ENCODE measurements around the gene RPS3A.
A peak's percentile ranks its signal among the peaks of the same experiment; 100 is the strongest.
"Not testable (repeated sequence)": the region's sequence is repeated elsewhere in the genome, so short reads cannot be mapped to it uniquely, and the experiment has no call there.

Gene RPS3A

GRCh38 chr4:151099229-151099975 is at the start of gene RPS3A:
RPS3A (plus strand) TSS chr4:151099628; CDS start chr4:151099653, 25 bp downstream.
- peak; percentile 93 for DNase-seq

GRCh38 chr4:151052785-151053184 is 46.6 kb upstream of the RPS3A start:
- no peak for DNase-seq

GRCh38 chr4:151055539-151055938 is 43.9 kb upstream of the RPS3A start:
- DNase-seq = no peak

- not testable (repeated sequence) for DNase-seq
Measured at GRCh38 chr4:151063143-151063542, 36.3 kb upstream of the RPS3A start.

GRCh38 chr4:151067316-151067970 is 32.0 kb upstream of the RPS3A start:
- DNase-seq = no peak

GRCh38 chr4:151074416-151074916 is 25.0 kb upstream of the RPS3A start:
- DNase-seq = no peak

GRCh38 chr4:151077978-151078377 is 21.4 kb upstream of the RPS3A start:
- not testable (repeated sequence) for DNase-seq

GRCh38 chr4:151087467-151087866 is 12.0 kb upstream of the RPS3A start:
- DNase-seq = no peak

- no peak for DNase-seq
Measured at GRCh38 chr4:151091047-151091446, 8.4 kb upstream of the RPS3A start.

- no peak for DNase-seq
Measured at GRCh38 chr4:151092488-151092887, 6.9 kb upstream of the RPS3A start.

- no peak for DNase-seq
Measured at GRCh38 chr4:151093203-151093602, 6.2 kb upstream of the RPS3A start.

- no peak for DNase-seq
Measured at GRCh38 chr4:151094290-151094751, 5.1 kb upstream of the RPS3A start.

GRCh38 chr4:151095142-151095541 is 4.3 kb upstream of the RPS3A start:
- DNase-seq = no peak

GRCh38 chr4:151097759-151098158 is 1.7 kb upstream of the RPS3A start:
- DNase-seq = no peak

GRCh38 chr4:151098979-151099228 is 524 bp upstream of the RPS3A start:
- no peak for DNase-seq

- no peak for DNase-seq
Measured at GRCh38 chr4:151099976-151100417, 569 bp downstream of the RPS3A start.

GRCh38 chr4:151100531-151100930 is 1.1 kb downstream of the RPS3A start:
- no peak for DNase-seq

- DNase-seq = no peak
Measured at GRCh38 chr4:151103758-151104157, 4.3 kb downstream of the RPS3A start.

GRCh38 chr4:151104621-151105020 is 5.2 kb downstream of the RPS3A start:
- no peak for DNase-seq

GRCh38 chr4:151105454-151106032 is 6.1 kb downstream of the RPS3A start:
- DNase-seq = no peak

GRCh38 chr4:151107063-151107462 is 7.6 kb downstream of the RPS3A start:
- no peak for DNase-seq

- DNase-seq = no peak
Measured at GRCh38 chr4:151110236-151110635, 10.8 kb downstream of the RPS3A start.

GRCh38 chr4:151114338-151114737 is 14.9 kb downstream of the RPS3A start:
- no peak for DNase-seq

GRCh38 chr4:151114986-151115385 is 15.6 kb downstream of the RPS3A start:
- no peak for DNase-seq
